Thyroid gland (tissue), 4 donors: Measurements from ENCODE around the gene FAM193B. TPM values are rescaled to one million over a fixed set of nuclear protein-coding genes. Genes with fewer than 3 reads are reported as not detected.

ENCODE experiments used
- DNase-seq, 2 donors: peaks; one replicate each; pipeline ENCODE4 v3.0.0-alpha.2; 2019
- H3K27ac ChIP-seq, 3 donors: fragments of 200-600 bp; sonication (generic); 1 replicate in 2 of 3; 2 replicates in 1 of 3; pipeline ENCODE4 v1.5.1; 2016 to 2019; ENCODE audit warnings: mild to moderate bottlenecking in 1 of 3, moderate library complexity in 1 of 3
- H3K27me3 ChIP-seq: fragments of 200-600 bp; sonication (generic); one replicate; pipeline ENCODE4 v1.5.1; 2019
- H3K36me3 ChIP-seq, 2 donors: fragments of 200-600 bp; sonication (generic); one replicate each; pipeline ENCODE4 v1.5.1; 2016 to 2019
- H3K4me1 ChIP-seq, 2 donors: fragments of 200-600 bp; sonication (generic); one replicate each; pipeline ENCODE4 v1.5.1; 2017 to 2019
- H3K4me3 ChIP-seq, 3 donors: fragments of 200-600 bp; sonication (generic); replicated peaks in 1 of 3; 1 replicate in 2 of 3; 2 replicates in 1 of 3; pipeline ENCODE4 v1.5.1; 2016; ENCODE audit warnings: mild to moderate bottlenecking in 1 of 3
- H3K9me3 ChIP-seq: fragments of 200-600 bp; sonication (generic); one replicate; pipeline ENCODE4 v1.5.1; 2017
- CTCF ChIP-seq, 6 experiments: fragments of 200-600 bp in 3 of 6; fragments of 450-650 bp in 3 of 6; sonication (generic) in 3 of 6; IDR thresholded peaks; one replicate each; pipeline ENCODE4 v1.5.1; 2016 to 2019; ENCODE audit warnings: antibody characterized with exemption in 6 of 6, mild to moderate bottlenecking in 2 of 6, inconsistent platforms in 1 of 6, moderate library complexity in 1 of 6
- POLR2A ChIP-seq, 2 donors: fragments of 450-650 bp; IDR thresholded peaks; one replicate each; pipeline ENCODE4 v1.6.1; 2017; ENCODE audit warnings: antibody characterized with exemption in 2 of 2, mild to moderate bottlenecking in 2 of 2, moderate library complexity in 1 of 2
- WGBS, 2 donors: methylation state at CpG; one replicate each; pipeline ENCODE4 v1.1.5; 2017; 5-methylcytosine and 5-hydroxymethylcytosine counted together
- intact Hi-C: fragments of 100-400 bp; cut with DNase I; formaldehyde crosslinking; loops from one replicate; pipeline ENCODE4 v1.15.1; 2023
- total RNA-seq, 4 donors: library from RNA; depleted of rRNA; stranded (reverse); fragments of >200 nt; gene quantifications; one replicate each; pipeline ENCODE4 v1.2.3, GENCODE V29; 2016

FAM193B gene
- total RNA-seq, 4 donors from 2014 or later, result 38.0 to 54.7 (median 46.6) TPM

- DNase-seq, result no peak
- 86 to 89% methylated on average over 15 to 17 of the region's 17 CpGs for WGBS, 2 donors
- Histone ChIP-seq H3K27ac (no peak overlapping the region), H3K9me3 (no peaks in the 10 kb centered on the region), H3K27me3 (no peaks in the 10 kb centered on the region), H3K36me3 (peaks cover 18 to 20% of the 10 kb centered on the region in 2 donors), H3K4me1 (no peaks in the 10 kb centered on the region), H3K4me3 (no peak overlapping the region)
- intact Hi-C loops, result loop anchor here (10.0 kb wide), 1 partner anchor 393 kb away; no protein-coding TSS in a partner anchor
- TF ChIP-seq POLR2A (IDR thresholded peaks at IDR 0.05) (no peak), CTCF (IDR thresholded peaks at IDR 0.05) (no peak)
Measured at GRCh38 chr5:177507596-177508220, 46.7 kb downstream of the FAM193B start.

GRCh38 chr5:177507165-177507564, 47.2 kb downstream of the FAM193B start:
- Histone ChIP-seq H3K27me3 (no peaks in the 10 kb centered on the region), H3K9me3 (no peaks in the 10 kb centered on the region), H3K36me3 (peaks cover 13 to 15% of the 10 kb centered on the region in 2 donors), H3K27ac (no peak overlapping the region), H3K4me1 (no peaks in the 10 kb centered on the region), H3K4me3 (no peak overlapping the region)
- intact Hi-C loops, result loop anchor here (10.0 kb wide), 1 partner anchor 392 kb away; no protein-coding TSS in a partner anchor
- WGBS, 2 donors, result 83% methylated on average over 9 of the region's 9 CpGs
- DNase-seq, result no peak
- TF ChIP-seq CTCF (IDR thresholded peaks at IDR 0.05) (no peak), POLR2A (IDR thresholded peaks at IDR 0.05) (no peak)

- H3K9me3 ChIP-seq, result no peaks in the 10 kb centered on the region
- no peak overlapping the region for H3K4me3 ChIP-seq
- no peaks in the 10 kb centered on the region for H3K36me3 ChIP-seq
- H3K4me1 ChIP-seq, result no peaks in the 10 kb centered on the region
- H3K27ac ChIP-seq, result no peak overlapping the region
- no peak for DNase-seq
- no peaks in the 10 kb centered on the region for H3K27me3 ChIP-seq
- no peak for TF ChIP-seq CTCF (IDR thresholded peaks at IDR 0.05)
- TF ChIP-seq POLR2A (IDR thresholded peaks at IDR 0.05), result no peak
- WGBS, 2 donors, result 100% methylated on average over 3 of the region's 4 CpGs; no CpG with 5 or more reads in 1 of the 2 donors
- intact Hi-C loops, result loop anchor here (10.0 kb wide), 1 partner anchor 390 kb away; no protein-coding TSS in a partner anchor
Measured at GRCh38 chr5:177505075-177505474, 49.3 kb downstream of the FAM193B start.

- 91 to 92% methylated on average over 8 to 18 of the region's 47 CpGs for WGBS, 2 donors
- TF ChIP-seq POLR2A (IDR thresholded peaks at IDR 0.05), result no peak
- no peak for TF ChIP-seq CTCF (IDR thresholded peaks at IDR 0.05)
- DNase-seq, result no peak
- no peak overlapping the region for H3K27ac ChIP-seq
- H3K27me3 ChIP-seq, result no peaks in the 10 kb centered on the region
- no peaks in the 10 kb centered on the region for H3K36me3 ChIP-seq
- H3K4me1 ChIP-seq, result no peaks in the 10 kb centered on the region
- no peaks in the 10 kb centered on the region for H3K9me3 ChIP-seq
- no peak overlapping the region for H3K4me3 ChIP-seq
- intact Hi-C loops, result loop anchor here (5.0 to 10.0 kb wide), 3 partner anchors 112 to 390 kb away; no protein-coding TSS in a partner anchor
Measured at GRCh38 chr5:177504086-177505056, 50.0 kb downstream of the FAM193B start.
